PC-3 (cell line): ENCODE data around the gene RIT2. TPM values are rescaled to one million over a fixed set of nuclear protein-coding genes. Genes with fewer than 3 reads are reported as not detected.
"Not testable (repeated sequence)": the region's sequence is repeated elsewhere in the genome, so short reads cannot be mapped to it uniquely, and the experiment has no call there.

Source experiments
- ATAC-seq: fragments of 200-7000 bp; cut with Tn5 transposase; 2 replicates; pipeline ENCODE4 v1.9.1; 2020; ENCODE audit warnings: mild to moderate bottlenecking, moderate library complexity
- BruUV-seq: library from RNA; stranded (reverse); fragments of 400-500 nt; replicated peaks from 2 replicates; lab custom pipeline; 2021; lab: Mats Ljungman, UMichigan
- CTCF ChIA-PET: fragments of 300-600 bp; sonication (Branson Sonifier 250); formaldehyde crosslinking; loops from one replicate; lab custom pipeline; 2022; ENCODE audit warnings: antibody characterized with exemption; lab: Charles Lee
- POLR2A ChIA-PET: fragments of 300-600 bp; sonication (Branson Sonifier 250); formaldehyde crosslinking; loops from one replicate; lab custom pipeline; 2022; ENCODE audit warnings: antibody characterized with exemption; ENCODE audit not compliant: unreplicated experiment; lab: Charles Lee
- DNase-seq: peaks from one replicate; pipeline ENCODE4 v3.0.0-alpha.2; 2015
- H2AFZ ChIP-seq: fragments of 300-600 bp; sonication (generic); 2 replicates; pipeline ENCODE4 v1.6.0; 2016; ENCODE audit warnings: antibody characterized with exemption, low read length
- H3F3A ChIP-seq: fragments of 300-600 bp; sonication (generic); one replicate; pipeline ENCODE4 v1.6.0; 2017; ENCODE audit warnings: antibody characterized with exemption, low read length, control low read depth, mild to moderate bottlenecking; ENCODE audit not compliant: unreplicated experiment
- H3K27ac ChIP-seq: fragments of 300-600 bp; sonication (generic); 2 replicates; pipeline ENCODE4 v1.5.1; 2016; ENCODE audit warnings: mild to moderate bottlenecking, low read length
- H3K27me3 ChIP-seq: fragments of 300-600 bp; sonication (generic); 2 replicates; pipeline ENCODE4 v1.6.1; 2016; ENCODE audit warnings: low read length, mixed read lengths
- H3K36me3 ChIP-seq: fragments of 300-600 bp; sonication (generic); 2 replicates; pipeline ENCODE4 v1.6.1; 2016; ENCODE audit warnings: low read depth, mixed run types, low read length, mixed read lengths
- H3K4me1 ChIP-seq: fragments of 300-600 bp; sonication (generic); 2 replicates; pipeline ENCODE4 v1.5.1; 2016; ENCODE audit warnings: low read length; ENCODE audit not compliant: insufficient read depth
- H3K4me2 ChIP-seq: fragments of 300-600 bp; sonication (generic); 2 replicates; pipeline ENCODE4 v1.6.0; 2016; ENCODE audit warnings: low read length
- H3K4me3 ChIP-seq: fragments of 300-600 bp; sonication (generic); 2 replicates; pipeline ENCODE4 v1.5.1; 2016; ENCODE audit warnings: mild to moderate bottlenecking, low read length, mixed read lengths
- H3K79me2 ChIP-seq: fragments of 300-600 bp; sonication (generic); 2 replicates; pipeline ENCODE4 v1.6.1; 2017; ENCODE audit warnings: low read length, mixed read lengths
- H3K9ac ChIP-seq: fragments of 300-600 bp; sonication (generic); 2 replicates; pipeline ENCODE4 v1.6.0; 2016; ENCODE audit warnings: mild to moderate bottlenecking, low read length
- H3K9me2 ChIP-seq: fragments of 300-600 bp; sonication (generic); replicated peaks from 2 replicates; pipeline ENCODE4 v1.6.1; 2016; ENCODE audit warnings: mixed run types, low read length, mixed read lengths
- H3K9me3 ChIP-seq: fragments of 300-600 bp; sonication (generic); 2 replicates; pipeline ENCODE4 v1.6.1; 2016; ENCODE audit warnings: low read length, mixed read lengths
- H4K20me1 ChIP-seq: fragments of 300-600 bp; sonication (generic); 2 replicates; pipeline ENCODE4 v1.6.1; 2016; ENCODE audit warnings: low read length, mixed read lengths
- EZH2 ChIP-seq: fragments of 300-600 bp; sonication (generic); IDR thresholded peaks from one replicate; pipeline ENCODE4 v1.6.1; 2017; ENCODE audit warnings: antibody characterized with exemption, mild to moderate bottlenecking, low read length; ENCODE audit not compliant: unreplicated experiment
- EZH2phosphoT487 ChIP-seq: fragments of 300-600 bp; sonication (generic); IDR thresholded peaks from 2 replicates; pipeline ENCODE4 v1.6.1; 2018; ENCODE audit warnings: mild to moderate bottlenecking, antibody characterized with exemption, low read length, borderline replicate concordance
- intact Hi-C: fragments of 100-400 bp; cut with micrococcal nuclease; formaldehyde crosslinking; loops from 2 replicates; pipeline ENCODE4 v1.9.0; 2023
- total RNA-seq: library from RNA; depleted of rRNA; stranded (reverse); fragments of >200 nt; gene quantifications from 2 replicates; pipeline ENCODE4 v1.2.3, GENCODE V29; 2014
- TF ChIP-seq, protein P1 (sequence below): fragments of 300-600 bp; sonication (generic); conservative IDR thresholded peaks from 2 replicates; pipeline ENCODE4 v1.5.1; 2017; ENCODE audit warnings: antibody characterized with exemption, low read depth, mild to moderate bottlenecking, low read length

Gene RIT2
- total RNA-seq, 1 experiment from 2014 or later: not detected

DNA sequence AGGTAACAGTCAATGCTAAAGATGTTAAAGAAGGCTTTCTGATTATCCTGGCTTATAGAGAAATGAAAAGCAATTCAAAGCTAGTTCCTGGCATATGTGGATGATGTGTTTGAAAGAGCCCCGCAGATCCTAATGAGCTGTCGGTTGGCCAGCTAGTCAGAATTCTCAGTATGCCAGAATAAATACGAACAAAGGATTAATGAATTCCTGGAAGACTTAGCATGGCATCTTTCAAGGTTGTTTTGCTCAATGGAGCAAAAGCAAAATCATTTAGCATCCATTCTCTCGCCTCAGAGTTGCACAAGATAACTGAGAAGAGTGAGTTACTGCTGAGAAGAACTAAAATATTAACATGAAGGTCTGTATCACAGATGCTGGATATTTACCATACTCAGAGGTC lies 307.6 kb downstream of the RIT2 start:
- Histone ChIP-seq H3K4me1 (no peaks in the 10 kb centered on the region), H3K4me2 (no peak overlapping the region), H3K27me3 (no peaks in the 10 kb centered on the region), H3K9me3 (no peaks in the 10 kb centered on the region), H3K27ac (no peak overlapping the region), H3F3A (no peaks in the 10 kb centered on the region), H3K36me3 (no peaks in the 10 kb centered on the region), H3K4me3 (no peak overlapping the region), H3K79me2 (no peaks in the 10 kb centered on the region), H4K20me1 (no peaks in the 10 kb centered on the region), H3K9ac (no peak overlapping the region), H2AFZ (no peak overlapping the region), H3K9me2 (no peaks in the 10 kb centered on the region)
- TF ChIP-seq, protein P1, sequence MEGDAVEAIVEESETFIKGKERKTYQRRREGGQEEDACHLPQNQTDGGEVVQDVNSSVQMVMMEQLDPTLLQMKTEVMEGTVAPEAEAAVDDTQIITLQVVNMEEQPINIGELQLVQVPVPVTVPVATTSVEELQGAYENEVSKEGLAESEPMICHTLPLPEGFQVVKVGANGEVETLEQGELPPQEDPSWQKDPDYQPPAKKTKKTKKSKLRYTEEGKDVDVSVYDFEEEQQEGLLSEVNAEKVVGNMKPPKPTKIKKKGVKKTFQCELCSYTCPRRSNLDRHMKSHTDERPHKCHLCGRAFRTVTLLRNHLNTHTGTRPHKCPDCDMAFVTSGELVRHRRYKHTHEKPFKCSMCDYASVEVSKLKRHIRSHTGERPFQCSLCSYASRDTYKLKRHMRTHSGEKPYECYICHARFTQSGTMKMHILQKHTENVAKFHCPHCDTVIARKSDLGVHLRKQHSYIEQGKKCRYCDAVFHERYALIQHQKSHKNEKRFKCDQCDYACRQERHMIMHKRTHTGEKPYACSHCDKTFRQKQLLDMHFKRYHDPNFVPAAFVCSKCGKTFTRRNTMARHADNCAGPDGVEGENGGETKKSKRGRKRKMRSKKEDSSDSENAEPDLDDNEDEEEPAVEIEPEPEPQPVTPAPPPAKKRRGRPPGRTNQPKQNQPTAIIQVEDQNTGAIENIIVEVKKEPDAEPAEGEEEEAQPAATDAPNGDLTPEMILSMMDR: no peak
- no peak for TF ChIP-seq EZH2
- no peak for TF ChIP-seq EZH2phosphoT487
- intact Hi-C loops: no loop called here
- CTCF ChIA-PET: no interaction called here
- no TSS peak for BruUV-seq
- ATAC-seq (no peak), DNase-seq (no peak)
- POLR2A ChIA-PET: no interaction called here

DNA sequence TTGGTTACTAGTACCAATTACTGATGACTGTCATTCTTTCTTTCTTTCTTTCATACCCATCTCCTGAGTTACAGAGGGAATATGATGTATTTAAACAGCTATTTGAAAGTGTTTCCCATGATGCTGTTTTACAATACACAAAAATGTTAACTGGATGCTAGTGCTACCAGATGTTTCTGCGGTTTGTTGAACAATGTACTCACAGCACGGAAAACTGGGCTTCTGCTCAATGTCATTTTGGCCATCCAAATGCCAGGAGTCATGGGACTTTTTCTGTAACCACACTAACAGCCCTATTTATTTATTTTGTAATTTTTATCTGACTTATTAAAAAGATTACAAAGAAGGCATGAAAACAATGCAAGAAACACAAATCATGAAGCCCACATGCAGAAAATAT lies 313.8 kb downstream of the RIT2 start:
- ChIA-PET POLR2A (no interaction called here), CTCF (no interaction called here)
- TF ChIP-seq, protein P1: no peak
- TF ChIP-seq EZH2phosphoT487 (no peak), EZH2 (no peak)
- DNase-seq: no peak
- H3K27ac ChIP-seq: no peak overlapping the region
- H2AFZ ChIP-seq: no peak overlapping the region
- no peaks in the 10 kb centered on the region for H3K4me1 ChIP-seq
- no peaks in the 10 kb centered on the region for H3K9me3 ChIP-seq
- no peak overlapping the region for H3K9ac ChIP-seq
- no peaks in the 10 kb centered on the region for H3K9me2 ChIP-seq
- no TSS peak for BruUV-seq
- no peak overlapping the region for H3K4me2 ChIP-seq
- no peak overlapping the region for H3K4me3 ChIP-seq
- no peaks in the 10 kb centered on the region for H3K27me3 ChIP-seq
- no peaks in the 10 kb centered on the region for H3F3A ChIP-seq
- intact Hi-C loops: no loop called here
- no peaks in the 10 kb centered on the region for H3K36me3 ChIP-seq
- ATAC-seq: no peak
- H3K79me2 ChIP-seq: no peaks in the 10 kb centered on the region
- no peaks in the 10 kb centered on the region for H4K20me1 ChIP-seq

DNA sequence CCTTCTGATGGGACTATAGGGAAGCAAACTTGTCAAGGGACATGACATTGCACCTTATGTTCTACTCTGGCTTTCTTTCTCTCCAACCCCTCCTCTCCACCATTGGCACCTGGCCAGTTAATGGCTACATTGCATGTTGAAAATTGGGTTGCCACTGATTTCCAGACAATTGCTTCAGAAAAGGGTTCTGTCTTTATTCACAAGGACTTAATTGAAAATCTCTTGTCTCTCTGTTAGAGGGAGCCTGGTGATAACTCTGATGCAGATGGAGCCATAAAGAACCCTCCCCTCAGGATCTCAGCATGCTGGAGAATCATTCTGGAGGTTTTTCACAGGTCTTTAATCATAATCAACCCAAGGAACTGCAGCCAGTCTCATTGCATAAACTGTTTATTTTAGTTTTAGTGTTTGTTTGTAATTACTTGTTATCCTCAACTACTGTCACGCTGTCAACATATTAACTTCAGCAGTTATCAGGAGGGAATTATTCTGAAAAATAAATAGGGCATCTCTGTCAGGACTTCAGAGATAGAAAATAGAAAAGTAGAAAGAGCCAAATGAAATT lies 316.8 kb downstream of the RIT2 start:
- TF ChIP-seq, protein P1: no peak
- TF ChIP-seq EZH2: no peak
- TF ChIP-seq EZH2phosphoT487: no peak
- Histone ChIP-seq H3K79me2 (no peaks in the 10 kb centered on the region), H3K36me3 (no peaks in the 10 kb centered on the region), H3K4me1 (no peaks in the 10 kb centered on the region), H3F3A (no peaks in the 10 kb centered on the region), H3K4me2 (no peak overlapping the region), H2AFZ (no peak overlapping the region), H3K9me2 (no peaks in the 10 kb centered on the region), H3K9me3 (no peaks in the 10 kb centered on the region), H3K9ac (no peak overlapping the region), H3K4me3 (no peak overlapping the region), H3K27me3 (no peaks in the 10 kb centered on the region), H4K20me1 (no peaks in the 10 kb centered on the region), H3K27ac (no peak overlapping the region)
- no TSS peak for BruUV-seq
- intact Hi-C loops: no loop called here
- no peak for DNase-seq
- ATAC-seq: no peak
- ChIA-PET CTCF (no interaction called here), POLR2A (no interaction called here)

DNA sequence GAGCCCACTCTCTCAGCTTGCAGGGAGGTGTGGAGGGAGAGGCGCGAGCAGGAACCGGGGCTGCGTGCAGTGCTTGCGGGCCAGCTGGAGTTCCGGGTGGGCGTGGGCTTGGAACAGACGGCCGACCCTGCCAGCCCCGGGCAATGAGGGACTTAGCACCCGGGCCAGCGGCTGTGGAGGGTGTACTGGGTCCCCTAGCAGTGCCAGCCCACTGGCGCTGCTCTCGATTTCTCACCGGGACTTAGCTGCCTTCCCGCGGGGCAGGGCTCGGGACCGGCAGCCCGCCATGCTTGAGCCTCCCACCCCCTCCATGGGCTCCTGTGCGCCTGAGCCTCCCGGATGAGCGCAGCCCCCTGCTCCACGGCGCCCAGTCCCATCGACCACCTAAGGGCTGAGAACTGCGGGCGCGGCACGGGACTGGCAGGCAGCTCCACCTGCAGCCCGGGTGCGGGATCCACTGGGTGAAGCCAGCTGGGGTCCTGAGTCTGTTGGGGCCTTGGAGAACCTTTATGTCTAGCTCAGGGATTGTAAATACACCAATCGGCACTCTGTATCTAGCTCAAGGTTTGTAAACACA lies 320.2 kb downstream of the RIT2 start:
- BruUV-seq, H3K9me3 ChIP-seq, H3K4me2 ChIP-seq, ATAC-seq, H3F3A ChIP-seq, intact Hi-C loops, CTCF ChIA-PET, H3K79me2 ChIP-seq, POLR2A ChIA-PET, H2AFZ ChIP-seq, H3K9ac ChIP-seq, H4K20me1 ChIP-seq, H3K36me3 ChIP-seq, H3K4me3 ChIP-seq, H3K27ac ChIP-seq, DNase-seq, H3K4me1 ChIP-seq, H3K9me2 ChIP-seq, H3K27me3 ChIP-seq: not testable (repeated sequence)
